ENCODE results near the gene POU6F2. TPM values are rescaled to one million over a fixed set of nuclear protein-coding genes. Genes with fewer than 3 reads are reported as not detected.

POU6F2 gene
- total RNA-seq, 1 experiment from 2014 or later, result 0.27 TPM

GRCh38 chr7:38962028-38962427 lies 15.7 kb upstream of the POU6F2 start:
- H3K36me3 ChIP-seq (ENCODE audit: control insufficient read depth in 1 of 2, insufficient read depth in 2 of 2, low read length in 2 of 2), result no peaks in the 10 kb centered on the region
- no peaks in the 10 kb centered on the region for H3K4me1 ChIP-seq (ENCODE audit: control insufficient read depth in 1 of 2, insufficient read depth in 2 of 2, low read length in 2 of 2)
- CTCF ChIA-PET, result no interaction called here
- no peak overlapping the region for H3K4me3 ChIP-seq (replicated peaks in 1 of 2; ENCODE audit: low read depth in 1 of 2, low read length in 2 of 2)
- H3K9me2 ChIP-seq (ENCODE audit: insufficient read depth), result no peaks in the 10 kb centered on the region
- H3K4me2 ChIP-seq (ENCODE audit: low read length), result no peak overlapping the region
- H3K9ac ChIP-seq (ENCODE audit: low read length), result no peak overlapping the region
- TF ChIP-seq FOSL1 (IDR thresholded peaks at IDR 0.05; ENCODE audit: low read depth) (no peak), SIN3A (IDR thresholded peaks at IDR 0.05; ENCODE audit: low read depth) (no peak), EZH2 (IDR thresholded peaks at IDR 0.05) (no peak)
- no peaks in the 10 kb centered on the region for H3K9me3 ChIP-seq (ENCODE audit: control insufficient read depth in 1 of 2, insufficient read depth in 1 of 2, low read depth in 1 of 2, low read length in 2 of 2)
- no peak overlapping the region for H3K27ac ChIP-seq (ENCODE audit: low read depth, low read length)
- peaks cover 2% of the 10 kb centered on the region; the same call in 1 of the 2 replicates for H3K27me3 ChIP-seq (ENCODE audit: insufficient read depth, low read length)
- intact Hi-C loops (cut with micrococcal nuclease), result no loop called here
- no peak for DNase-seq (ENCODE audit: low read depth, low spot score)
- POLR2A ChIA-PET, result no interaction called here
- RAD21 ChIA-PET (ENCODE audit: low non-redundant PET in 1 of 2, low total read pairs in 2 of 2, uncharacterized antibody in 2 of 2, unreplicated experiment in 2 of 2), result no interaction called here
- H4K20me1 ChIP-seq (ENCODE audit: insufficient read depth), result no peaks in the 10 kb centered on the region
- no peaks in the 10 kb centered on the region for H3K79me2 ChIP-seq (ENCODE audit: insufficient read depth, low read length)
- BruUV-seq (replicated peaks), result no TSS peak
- no peak for ATAC-seq
- H2AFZ ChIP-seq (ENCODE audit: low read depth, low read length, poor library complexity, severe bottlenecking), result no peak overlapping the region

GRCh38 chr7:38964921-38965320 lies 12.8 kb upstream of the POU6F2 start:
- ATAC-seq (no peak), DNase-seq (ENCODE audit: low read depth, low spot score) (no peak)
- no peak overlapping the region for H3K27ac ChIP-seq (ENCODE audit: low read depth, low read length)
- no peak overlapping the region for H2AFZ ChIP-seq (ENCODE audit: low read depth, low read length, poor library complexity, severe bottlenecking)
- no peak overlapping the region for H3K4me3 ChIP-seq (replicated peaks in 1 of 2; ENCODE audit: low read depth in 1 of 2, low read length in 2 of 2)
- no peaks in the 10 kb centered on the region for H4K20me1 ChIP-seq (ENCODE audit: insufficient read depth)
- no peaks in the 10 kb centered on the region for H3K4me1 ChIP-seq (ENCODE audit: control insufficient read depth in 1 of 2, insufficient read depth in 2 of 2, low read length in 2 of 2)
- H3K27me3 ChIP-seq (ENCODE audit: insufficient read depth, low read length), result peaks cover 18% of the 10 kb centered on the region
- POLR2A ChIA-PET, result no interaction called here
- no peak overlapping the region for H3K9ac ChIP-seq (ENCODE audit: low read length)
- no peaks in the 10 kb centered on the region for H3K9me2 ChIP-seq (ENCODE audit: insufficient read depth)
- no peaks in the 10 kb centered on the region for H3K79me2 ChIP-seq (ENCODE audit: insufficient read depth, low read length)
- no TSS peak for BruUV-seq (replicated peaks)
- no peaks in the 10 kb centered on the region for H3K9me3 ChIP-seq (ENCODE audit: control insufficient read depth in 1 of 2, insufficient read depth in 1 of 2, low read depth in 1 of 2, low read length in 2 of 2)
- no peak for TF ChIP-seq RAD21 (IDR thresholded peaks at IDR 0.05; ENCODE audit: low read depth)
- no peak for TF ChIP-seq SP1 (IDR thresholded peaks at IDR 0.05; ENCODE audit: low read depth)
- no peak for TF ChIP-seq ZNF274 (IDR thresholded peaks at IDR 0.05; ENCODE audit: low read depth, low read length)
- TF ChIP-seq CTCF (IDR thresholded peaks at IDR 0.05 in 2 of 3, conservative IDR thresholded peaks at IDR 0.05 in 1 of 3; ENCODE audit: borderline replicate concordance in 1 of 3, insufficient read depth in 1 of 3, low read depth in 2 of 3, low read length in 2 of 3), result no peak
- no peak for TF ChIP-seq JUND (IDR thresholded peaks at IDR 0.05)
- TF ChIP-seq POLR2A (IDR thresholded peaks at IDR 0.05; ENCODE audit: borderline replicate concordance, extremely low read depth, insufficient read depth, insufficient read length), result no peak
- TF ChIP-seq TCF7L2 (IDR thresholded peaks at IDR 0.05; ENCODE audit: borderline replicate concordance, extremely low read depth, insufficient read depth, insufficient read length), result no peak
- no peak for TF ChIP-seq ZBTB33 (IDR thresholded peaks at IDR 0.05; ENCODE audit: extremely low read depth, insufficient replicate concordance, low read length)
- TF ChIP-seq MAX (IDR thresholded peaks at IDR 0.05), result no peak
- no peak for TF ChIP-seq EZH2phosphoT487 (IDR thresholded peaks at IDR 0.05; ENCODE audit: borderline replicate concordance)
- no peak for TF ChIP-seq CBX3 (IDR thresholded peaks at IDR 0.05; ENCODE audit: low read depth)
- TF ChIP-seq POLR2AphosphoS5 (IDR thresholded peaks at IDR 0.05; ENCODE audit: low read depth, low read length), result no peak
- RAD21 ChIA-PET (ENCODE audit: low non-redundant PET in 1 of 2, low total read pairs in 2 of 2, uncharacterized antibody in 2 of 2, unreplicated experiment in 2 of 2), result no interaction called here
- H3K36me3 ChIP-seq (ENCODE audit: control insufficient read depth in 1 of 2, insufficient read depth in 2 of 2, low read length in 2 of 2), result no peaks in the 10 kb centered on the region
- CTCF ChIA-PET, result no interaction called here
- intact Hi-C loops (cut with micrococcal nuclease), result no loop called here
- no peak overlapping the region for H3K4me2 ChIP-seq (ENCODE audit: low read length)
